GF-D8 (cell line): ENCODE results near the gene PDE8A.

Source experiments
- DNase-seq: peaks from one replicate; lab custom pipeline; 2025; lab: John Stamatoyannopoulos, UW

The PDE8A gene

GRCh38 chr15:85091990-85092389 is 110.3 kb downstream of the PDE8A start:
- no peak for DNase-seq

GRCh38 chr15:85094685-85095084 is 113.0 kb downstream of the PDE8A start:
- DNase-seq: no peak

GRCh38 chr15:85095566-85095965 is 113.9 kb downstream of the PDE8A start:
- no peak for DNase-seq

DNA sequence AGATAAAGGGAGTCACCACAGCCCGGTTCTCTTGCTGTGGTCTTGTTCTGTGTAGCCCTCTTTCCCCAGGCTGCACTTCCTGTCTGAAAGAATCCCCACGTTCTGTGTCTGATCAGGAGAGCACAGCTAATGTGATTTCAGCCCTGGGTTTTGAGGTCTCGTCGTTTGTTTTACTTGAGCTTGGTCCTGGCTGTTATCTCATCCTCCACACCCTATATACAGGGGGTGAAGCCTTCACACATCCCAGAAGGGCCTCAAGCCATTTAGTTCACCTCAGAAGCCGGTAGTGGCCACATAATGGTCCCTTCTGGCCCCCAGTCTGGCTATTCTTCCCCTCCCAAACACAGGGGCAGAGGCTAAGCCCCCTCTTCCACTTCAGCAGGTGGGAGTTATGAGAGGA is 115.6 kb downstream of the PDE8A start:
- no peak for DNase-seq

GRCh38 chr15:85097725-85098124 is 116.1 kb downstream of the PDE8A start:
- no peak for DNase-seq

- no peak for DNase-seq
These were observed 117.6 kb downstream of the PDE8A start for GRCh38 chr15:85099195-85099803.

- DNase-seq: peak; percentile 63
These were observed 118.7 kb downstream of the PDE8A start for GRCh38 chr15:85100186-85100937.

- no peak for DNase-seq
These were observed 122.9 kb downstream of the PDE8A start for GRCh38 chr15:85104584-85104983.

GRCh38 chr15:85108136-85108535 is 126.5 kb downstream of the PDE8A start:
- no peak for DNase-seq

DNA sequence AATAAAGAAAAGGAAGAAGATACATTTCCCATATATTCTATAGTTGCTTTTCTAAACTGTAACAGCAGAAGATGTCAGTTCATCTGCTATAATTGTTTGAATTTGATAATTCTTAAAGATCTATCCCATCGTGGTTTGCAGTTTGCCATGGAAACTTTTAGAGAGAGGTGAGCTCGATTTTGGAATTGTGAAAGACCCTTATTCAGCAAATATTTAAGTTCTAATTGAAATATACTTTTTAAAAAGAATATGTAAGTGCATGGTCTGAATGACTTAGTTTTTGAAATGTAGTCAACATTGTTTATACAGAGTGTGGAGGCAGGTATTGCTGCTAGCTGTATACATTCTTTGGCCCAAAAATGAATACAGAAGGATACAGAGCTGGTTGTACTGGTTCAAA is 127.7 kb downstream of the PDE8A start:
- no peak for DNase-seq

DNA sequence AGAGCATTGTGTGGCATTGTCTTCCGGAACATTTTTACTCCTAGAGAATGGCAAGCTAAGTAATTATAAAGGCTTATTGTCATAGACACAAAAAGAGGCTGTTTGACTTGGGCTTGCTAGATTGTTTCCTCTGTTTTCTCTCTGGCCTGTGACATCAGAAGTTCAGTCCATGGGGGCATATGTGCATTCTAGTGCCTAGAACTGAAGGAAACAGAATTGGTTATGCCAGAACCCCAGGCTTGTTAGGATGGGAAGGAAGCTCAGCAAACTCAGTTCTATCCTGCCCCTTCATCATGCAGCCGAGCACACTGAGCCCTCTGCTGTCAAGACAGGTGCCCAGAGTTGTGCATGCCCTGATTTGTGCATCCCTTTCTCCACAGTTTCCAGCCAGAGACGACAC is 131.3 kb downstream of the PDE8A start:
- DNase-seq: no peak

DNA sequence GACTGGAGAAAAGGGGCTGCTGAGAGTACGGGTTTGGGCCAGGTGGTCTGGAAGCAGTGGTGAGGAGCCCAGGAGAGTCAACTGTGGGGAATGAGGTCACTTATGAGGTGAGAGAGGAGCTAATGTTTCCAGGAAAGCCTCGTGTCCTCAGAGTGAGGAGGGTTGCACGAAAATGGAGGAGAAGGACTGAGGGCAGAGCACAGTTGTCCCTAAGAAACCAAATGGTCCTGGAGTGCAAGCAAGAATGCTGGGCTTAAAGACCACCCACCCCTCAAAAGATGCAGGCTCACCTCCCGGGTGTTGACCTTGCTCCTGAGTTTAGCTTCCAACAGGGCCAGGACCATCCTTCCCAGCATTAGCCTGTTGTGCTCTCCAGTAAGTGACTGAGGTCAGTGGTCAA is 133.2 kb downstream of the PDE8A start:
- DNase-seq: no peak

DNA sequence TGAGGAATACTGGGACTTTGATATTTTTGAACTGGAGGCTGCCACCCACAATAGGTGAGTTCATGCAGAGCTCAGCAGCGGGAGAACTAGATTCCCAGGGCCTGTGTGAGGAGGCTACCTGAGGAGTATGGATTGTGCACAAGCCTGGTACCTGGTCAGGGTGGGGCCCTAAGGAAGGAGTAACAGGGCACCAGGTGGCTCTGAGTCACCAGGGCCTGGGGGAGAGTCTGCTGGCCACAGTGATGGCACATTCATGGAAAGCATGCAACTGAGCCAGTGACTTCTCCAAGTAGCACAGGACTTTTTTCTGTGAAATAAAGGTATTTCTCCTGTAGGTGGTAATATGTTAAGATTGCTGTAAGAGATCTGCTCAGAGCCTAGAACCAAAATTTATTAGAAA is 134.4 kb downstream of the PDE8A start:
- DNase-seq: no peak

DNA sequence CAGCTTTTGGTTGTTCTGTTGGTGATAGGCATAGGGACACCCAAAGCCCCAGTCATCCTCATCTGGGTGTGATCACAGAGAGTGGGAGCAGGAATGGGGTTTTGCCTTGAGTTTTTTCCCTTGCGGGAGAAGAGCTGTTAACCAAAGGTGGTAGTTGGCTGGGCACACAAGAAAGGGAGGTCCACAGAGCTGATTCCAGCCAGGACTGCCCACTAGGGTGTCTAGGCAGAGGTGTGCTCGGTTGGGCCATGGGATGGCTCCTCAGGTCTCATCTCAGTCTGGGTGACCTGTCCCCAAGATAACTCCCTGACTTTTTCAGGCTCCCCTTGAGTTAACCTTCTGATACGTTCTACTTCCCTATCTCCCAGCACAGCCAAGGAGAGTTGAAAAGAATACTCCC is 134.8 kb downstream of the PDE8A start:
- no peak for DNase-seq

- DNase-seq: no peak
These were observed 135.4 kb downstream of the PDE8A start for GRCh38 chr15:85116925-85117646.

GRCh38 chr15:85118173-85118572 is 136.5 kb downstream of the PDE8A start:
- no peak for DNase-seq

- DNase-seq: no peak
These were observed 136.9 kb downstream of the PDE8A start for GRCh38 chr15:85118581-85118980.

- DNase-seq: no peak
These were observed 138.9 kb downstream of the PDE8A start for GRCh38 chr15:85120351-85121113.

- no peak for DNase-seq
These were observed 142.5 kb downstream of the PDE8A start for GRCh38 chr15:85124173-85124572.

GRCh38 chr15:85125056-85125661 is 143.5 kb downstream of the PDE8A start:
- DNase-seq: no peak

GRCh38 chr15:85128621-85129020 is 147.0 kb downstream of the PDE8A start:
- no peak for DNase-seq

DNA sequence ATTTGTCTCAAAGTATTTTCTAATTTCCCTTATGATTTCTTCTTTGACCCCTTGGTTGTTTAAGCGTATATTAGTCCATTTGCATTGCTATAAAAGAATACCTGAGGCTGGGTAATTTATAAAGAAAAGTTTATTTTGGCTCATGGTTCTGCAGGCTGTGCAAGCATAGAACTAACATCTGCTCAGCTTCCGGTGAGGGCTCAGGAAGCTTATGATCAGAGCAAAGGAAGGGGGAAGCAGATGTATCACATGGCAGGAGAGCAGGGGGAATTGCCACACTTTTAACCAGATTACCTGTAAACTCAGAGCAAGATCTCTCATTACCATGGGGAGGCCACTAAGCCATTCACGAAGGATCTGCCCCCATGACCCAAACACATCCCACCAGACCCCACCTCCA is 148.2 kb downstream of the PDE8A start:
- no peak for DNase-seq
